GM12891 (cell line): ENCODE results near the gene CHD3.

Experiments used
- POLR2A ChIP-seq: IDR thresholded peaks from 2 replicates; pipeline ENCODE4 v1.6.1; 2011; ENCODE audit warnings: low read depth, low read length, control low read depth
- POLR2AphosphoS5 ChIP-seq: IDR thresholded peaks from 2 replicates; pipeline ENCODE4 v1.6.1; 2011; ENCODE audit warnings: low read depth, low read length, control low read depth

GRCh38 chr17:7846765-7847661 lies 41.6 kb upstream of the CHD3 start:
- TF ChIP-seq POLR2A (no peak), POLR2AphosphoS5 (no peak)
